ENCODE measurements around the gene LIMK2.
A peak's percentile ranks its signal among the peaks of the same experiment; 100 is the strongest.
"Not testable (repeated sequence)": the region's sequence is repeated elsewhere in the genome, so short reads cannot be mapped to it uniquely, and the experiment has no call there.

Gene LIMK2

GRCh38 chr22:31230871-31231621 lies 18.9 kb downstream of the LIMK2 start:
- peak overlapping the region in 1 of 2 donors; percentile 64 for H3K27ac ChIP-seq
- DNase-seq (ENCODE audit: low spot score): no peak
- no peak overlapping the region for H3K4me3 ChIP-seq
- TF ChIP-seq, protein P1, sequence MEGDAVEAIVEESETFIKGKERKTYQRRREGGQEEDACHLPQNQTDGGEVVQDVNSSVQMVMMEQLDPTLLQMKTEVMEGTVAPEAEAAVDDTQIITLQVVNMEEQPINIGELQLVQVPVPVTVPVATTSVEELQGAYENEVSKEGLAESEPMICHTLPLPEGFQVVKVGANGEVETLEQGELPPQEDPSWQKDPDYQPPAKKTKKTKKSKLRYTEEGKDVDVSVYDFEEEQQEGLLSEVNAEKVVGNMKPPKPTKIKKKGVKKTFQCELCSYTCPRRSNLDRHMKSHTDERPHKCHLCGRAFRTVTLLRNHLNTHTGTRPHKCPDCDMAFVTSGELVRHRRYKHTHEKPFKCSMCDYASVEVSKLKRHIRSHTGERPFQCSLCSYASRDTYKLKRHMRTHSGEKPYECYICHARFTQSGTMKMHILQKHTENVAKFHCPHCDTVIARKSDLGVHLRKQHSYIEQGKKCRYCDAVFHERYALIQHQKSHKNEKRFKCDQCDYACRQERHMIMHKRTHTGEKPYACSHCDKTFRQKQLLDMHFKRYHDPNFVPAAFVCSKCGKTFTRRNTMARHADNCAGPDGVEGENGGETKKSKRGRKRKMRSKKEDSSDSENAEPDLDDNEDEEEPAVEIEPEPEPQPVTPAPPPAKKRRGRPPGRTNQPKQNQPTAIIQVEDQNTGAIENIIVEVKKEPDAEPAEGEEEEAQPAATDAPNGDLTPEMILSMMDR (IDR thresholded peaks at IDR 0.05): peak; percentile 19

DNA sequence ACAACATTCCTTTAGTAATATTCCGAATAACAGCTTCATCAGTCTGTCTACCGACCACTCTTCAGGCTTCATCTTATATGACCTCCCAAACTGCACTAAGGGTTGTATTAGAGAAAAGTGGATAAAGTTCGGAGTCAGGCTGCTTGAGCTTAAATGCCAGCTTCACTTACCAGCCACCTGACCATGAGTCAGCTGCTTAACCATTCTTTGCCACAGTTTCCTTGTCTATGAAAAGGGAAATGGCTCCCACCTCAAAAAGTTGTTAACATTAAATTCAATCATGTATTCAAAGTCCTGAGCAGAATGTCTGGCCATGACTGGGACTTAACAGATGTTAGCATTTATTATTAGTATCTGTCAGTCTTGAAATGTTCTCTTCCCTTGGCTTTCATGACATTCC lies 20.9 kb downstream of the LIMK2 start:
- Histone ChIP-seq H3K4me3 (no peak overlapping the region), H3K27ac (no peak overlapping the region)
- TF ChIP-seq, protein P1 (IDR thresholded peaks at IDR 0.05): no peak
- no peak for DNase-seq (ENCODE audit: low spot score)

DNA sequence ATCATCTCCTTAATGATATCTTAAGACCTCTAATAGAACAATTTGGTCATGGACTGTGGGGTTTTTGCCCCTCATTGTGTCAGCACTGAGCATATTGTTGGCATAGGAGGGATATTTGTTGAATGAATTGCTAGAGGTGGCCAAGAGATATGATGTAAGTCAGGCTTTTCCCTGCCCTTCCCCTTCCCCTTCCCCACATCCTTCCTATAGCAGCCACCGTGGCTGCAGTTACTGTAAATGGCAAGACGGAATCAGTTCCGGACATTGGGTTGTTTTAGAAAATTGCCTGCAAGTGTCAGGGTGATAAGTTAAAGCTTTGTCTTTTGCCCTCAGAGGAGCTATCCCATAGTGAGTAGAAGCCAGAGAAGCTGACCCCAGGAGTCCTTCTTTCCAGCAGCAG lies 23.0 kb downstream of the LIMK2 start:
- Histone ChIP-seq H3K27ac (no peak overlapping the region), H3K4me3 (no peak overlapping the region)
- TF ChIP-seq, protein P1 (IDR thresholded peaks at IDR 0.05): no peak
- no peak for DNase-seq (ENCODE audit: low spot score)

DNA sequence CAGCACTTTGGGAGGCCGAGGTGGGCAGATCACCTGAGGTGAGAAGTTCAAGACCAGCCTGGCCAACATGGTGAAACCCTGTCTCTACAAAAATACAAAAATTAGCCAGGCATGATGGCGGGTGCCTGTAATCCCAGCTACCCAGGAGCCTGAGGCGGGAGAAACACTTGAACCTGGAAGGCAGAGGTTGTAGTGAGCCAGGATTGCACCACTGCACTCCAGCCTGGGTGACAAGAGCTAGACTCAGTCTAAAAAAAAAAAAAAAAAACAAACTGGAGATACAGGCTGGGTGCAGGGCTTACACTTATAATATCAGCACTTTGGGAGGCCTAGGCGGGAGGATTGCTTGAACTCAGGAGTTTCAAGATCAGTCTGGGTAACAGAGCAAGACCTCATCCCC lies 23.9 kb downstream of the LIMK2 start:
- DNase-seq (ENCODE audit: low spot score); H3K27ac ChIP-seq; H3K4me3 ChIP-seq: not testable (repeated sequence)

- DNase-seq (ENCODE audit: low spot score): no peak
- TF ChIP-seq, protein P1 (IDR thresholded peaks at IDR 0.05): no peak
- Histone ChIP-seq H3K4me3 (no peak overlapping the region), H3K27ac (no peak overlapping the region)
Measured at GRCh38 chr22:31238057-31238456, 26.0 kb downstream of the LIMK2 start.

GRCh38 chr22:31239771-31240370 lies 27.8 kb downstream of the LIMK2 start:
- H3K4me3 ChIP-seq: no peak overlapping the region
- no peak overlapping the region for H3K27ac ChIP-seq
- TF ChIP-seq, protein P1 (IDR thresholded peaks at IDR 0.05): no peak
- DNase-seq (ENCODE audit: low spot score): no peak

DNA sequence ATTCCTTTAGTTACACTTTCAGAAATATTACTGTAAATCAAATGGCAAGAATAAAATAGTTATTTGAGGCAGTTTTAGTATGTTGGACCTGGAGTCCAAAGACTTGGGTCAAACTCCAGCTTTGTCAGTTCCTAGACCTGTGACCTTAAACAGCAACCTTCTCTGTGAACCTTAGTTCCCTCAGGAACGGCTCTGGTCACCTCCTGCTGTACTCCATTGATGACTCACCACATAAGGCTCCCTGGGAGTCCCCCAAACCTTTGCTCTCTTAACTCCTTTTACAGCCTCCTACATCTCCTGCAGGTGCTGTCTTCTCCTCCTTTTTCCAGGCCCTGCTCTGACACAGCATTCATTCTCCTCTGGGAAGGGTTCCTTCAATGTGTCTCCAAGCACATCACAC lies 29.1 kb downstream of the LIMK2 start:
- H3K4me3 ChIP-seq: no peak overlapping the region
- DNase-seq (ENCODE audit: low spot score): no peak
- TF ChIP-seq, protein P1 (IDR thresholded peaks at IDR 0.05): no peak

More for the DNA sequence above, 29.1 kb downstream of the LIMK2 start:
- no peak overlapping the region for H3K27ac ChIP-seq

Data from coronary artery (tissue), 2 donors.